ENCODE data around the gene DSCAM.

- TF ChIP-seq, protein P1, sequence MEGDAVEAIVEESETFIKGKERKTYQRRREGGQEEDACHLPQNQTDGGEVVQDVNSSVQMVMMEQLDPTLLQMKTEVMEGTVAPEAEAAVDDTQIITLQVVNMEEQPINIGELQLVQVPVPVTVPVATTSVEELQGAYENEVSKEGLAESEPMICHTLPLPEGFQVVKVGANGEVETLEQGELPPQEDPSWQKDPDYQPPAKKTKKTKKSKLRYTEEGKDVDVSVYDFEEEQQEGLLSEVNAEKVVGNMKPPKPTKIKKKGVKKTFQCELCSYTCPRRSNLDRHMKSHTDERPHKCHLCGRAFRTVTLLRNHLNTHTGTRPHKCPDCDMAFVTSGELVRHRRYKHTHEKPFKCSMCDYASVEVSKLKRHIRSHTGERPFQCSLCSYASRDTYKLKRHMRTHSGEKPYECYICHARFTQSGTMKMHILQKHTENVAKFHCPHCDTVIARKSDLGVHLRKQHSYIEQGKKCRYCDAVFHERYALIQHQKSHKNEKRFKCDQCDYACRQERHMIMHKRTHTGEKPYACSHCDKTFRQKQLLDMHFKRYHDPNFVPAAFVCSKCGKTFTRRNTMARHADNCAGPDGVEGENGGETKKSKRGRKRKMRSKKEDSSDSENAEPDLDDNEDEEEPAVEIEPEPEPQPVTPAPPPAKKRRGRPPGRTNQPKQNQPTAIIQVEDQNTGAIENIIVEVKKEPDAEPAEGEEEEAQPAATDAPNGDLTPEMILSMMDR (conservative IDR thresholded peaks at IDR 0.05; ENCODE audit: low read depth in 2 of 2), result no peak
- TF ChIP-seq EZH2 (IDR thresholded peaks at IDR 0.05; ENCODE audit: low read depth, unreplicated experiment) (no peak), POLR2AphosphoS5 (IDR thresholded peaks at IDR 0.05; ENCODE audit: low read depth) (no peak), NANOG (IDR thresholded peaks at IDR 0.05; ENCODE audit: borderline replicate concordance) (no peak), STAT1 (IDR thresholded peaks at IDR 0.05; ENCODE audit: unreplicated experiment) (no peak), EZH2phosphoT487 (IDR thresholded peaks at IDR 0.05; ENCODE audit: unreplicated experiment) (no peak), JUNB (IDR thresholded peaks at IDR 0.05; ENCODE audit: unreplicated experiment) (no peak), ZNF114 (CRISPR knock-in tag; IDR thresholded peaks at IDR 0.05) (no peak), CREB1 (CRISPR knock-in tag; IDR thresholded peaks at IDR 0.05; ENCODE audit: low read depth) (no peak), ZNF331 (CRISPR knock-in tag; IDR thresholded peaks at IDR 0.05; ENCODE audit: low read depth) (no peak)
- TF ChIP-seq, protein P2, sequence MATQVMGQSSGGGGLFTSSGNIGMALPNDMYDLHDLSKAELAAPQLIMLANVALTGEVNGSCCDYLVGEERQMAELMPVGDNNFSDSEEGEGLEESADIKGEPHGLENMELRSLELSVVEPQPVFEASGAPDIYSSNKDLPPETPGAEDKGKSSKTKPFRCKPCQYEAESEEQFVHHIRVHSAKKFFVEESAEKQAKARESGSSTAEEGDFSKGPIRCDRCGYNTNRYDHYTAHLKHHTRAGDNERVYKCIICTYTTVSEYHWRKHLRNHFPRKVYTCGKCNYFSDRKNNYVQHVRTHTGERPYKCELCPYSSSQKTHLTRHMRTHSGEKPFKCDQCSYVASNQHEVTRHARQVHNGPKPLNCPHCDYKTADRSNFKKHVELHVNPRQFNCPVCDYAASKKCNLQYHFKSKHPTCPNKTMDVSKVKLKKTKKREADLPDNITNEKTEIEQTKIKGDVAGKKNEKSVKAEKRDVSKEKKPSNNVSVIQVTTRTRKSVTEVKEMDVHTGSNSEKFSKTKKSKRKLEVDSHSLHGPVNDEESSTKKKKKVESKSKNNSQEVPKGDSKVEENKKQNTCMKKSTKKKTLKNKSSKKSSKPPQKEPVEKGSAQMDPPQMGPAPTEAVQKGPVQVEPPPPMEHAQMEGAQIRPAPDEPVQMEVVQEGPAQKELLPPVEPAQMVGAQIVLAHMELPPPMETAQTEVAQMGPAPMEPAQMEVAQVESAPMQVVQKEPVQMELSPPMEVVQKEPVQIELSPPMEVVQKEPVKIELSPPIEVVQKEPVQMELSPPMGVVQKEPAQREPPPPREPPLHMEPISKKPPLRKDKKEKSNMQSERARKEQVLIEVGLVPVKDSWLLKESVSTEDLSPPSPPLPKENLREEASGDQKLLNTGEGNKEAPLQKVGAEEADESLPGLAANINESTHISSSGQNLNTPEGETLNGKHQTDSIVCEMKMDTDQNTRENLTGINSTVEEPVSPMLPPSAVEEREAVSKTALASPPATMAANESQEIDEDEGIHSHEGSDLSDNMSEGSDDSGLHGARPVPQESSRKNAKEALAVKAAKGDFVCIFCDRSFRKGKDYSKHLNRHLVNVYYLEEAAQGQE (IDR thresholded peaks at IDR 0.05; ENCODE audit: unreplicated experiment), result no peak
Observed at GRCh38 chr21:40752125-40752524, 94.8 kb downstream of the DSCAM start.

Data from GM23338 (cell line).